ENCODE data around the gene EEFSEC.

Gene EEFSEC

DNA sequence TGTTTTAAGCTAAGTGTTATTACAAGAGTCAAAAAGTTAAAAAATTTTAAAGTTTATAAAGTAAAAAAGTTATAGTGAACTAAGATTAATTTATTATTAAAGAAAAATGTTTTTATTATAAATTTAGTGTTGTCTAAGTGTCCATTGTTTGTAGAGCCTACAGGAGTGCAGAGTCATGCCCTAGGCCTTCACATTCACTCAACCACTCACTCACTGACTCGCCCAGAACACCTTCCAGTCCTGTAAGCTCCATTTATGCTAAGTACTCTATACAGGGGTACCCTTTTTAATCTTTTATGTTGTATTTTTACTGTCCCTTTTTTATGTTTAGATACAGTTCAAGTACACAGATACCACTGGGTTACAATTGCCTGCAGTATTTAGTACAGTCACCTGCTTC lies 37.2 kb downstream of the EEFSEC start:
- TF ChIP-seq, protein P1, sequence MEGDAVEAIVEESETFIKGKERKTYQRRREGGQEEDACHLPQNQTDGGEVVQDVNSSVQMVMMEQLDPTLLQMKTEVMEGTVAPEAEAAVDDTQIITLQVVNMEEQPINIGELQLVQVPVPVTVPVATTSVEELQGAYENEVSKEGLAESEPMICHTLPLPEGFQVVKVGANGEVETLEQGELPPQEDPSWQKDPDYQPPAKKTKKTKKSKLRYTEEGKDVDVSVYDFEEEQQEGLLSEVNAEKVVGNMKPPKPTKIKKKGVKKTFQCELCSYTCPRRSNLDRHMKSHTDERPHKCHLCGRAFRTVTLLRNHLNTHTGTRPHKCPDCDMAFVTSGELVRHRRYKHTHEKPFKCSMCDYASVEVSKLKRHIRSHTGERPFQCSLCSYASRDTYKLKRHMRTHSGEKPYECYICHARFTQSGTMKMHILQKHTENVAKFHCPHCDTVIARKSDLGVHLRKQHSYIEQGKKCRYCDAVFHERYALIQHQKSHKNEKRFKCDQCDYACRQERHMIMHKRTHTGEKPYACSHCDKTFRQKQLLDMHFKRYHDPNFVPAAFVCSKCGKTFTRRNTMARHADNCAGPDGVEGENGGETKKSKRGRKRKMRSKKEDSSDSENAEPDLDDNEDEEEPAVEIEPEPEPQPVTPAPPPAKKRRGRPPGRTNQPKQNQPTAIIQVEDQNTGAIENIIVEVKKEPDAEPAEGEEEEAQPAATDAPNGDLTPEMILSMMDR (IDR thresholded peaks at IDR 0.05; ENCODE audit: low read depth, low read length) = no peak
- no peak for TF ChIP-seq POLR2A (IDR thresholded peaks at IDR 0.05; ENCODE audit: extremely low read depth, insufficient read length)
- no peak for TF ChIP-seq MYC (IDR thresholded peaks at IDR 0.05; ENCODE audit: low read depth, low read length)
- TF ChIP-seq, protein P2, sequence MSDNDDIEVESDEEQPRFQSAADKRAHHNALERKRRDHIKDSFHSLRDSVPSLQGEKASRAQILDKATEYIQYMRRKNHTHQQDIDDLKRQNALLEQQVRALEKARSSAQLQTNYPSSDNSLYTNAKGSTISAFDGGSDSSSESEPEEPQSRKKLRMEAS (IDR thresholded peaks at IDR 0.05; ENCODE audit: low read depth, low read length) = no peak
- DNase-seq (ENCODE audit: low read depth) = no peak
- no peak overlapping the region for H3K4me3 ChIP-seq (ENCODE audit: low read depth, low read length)

DNA sequence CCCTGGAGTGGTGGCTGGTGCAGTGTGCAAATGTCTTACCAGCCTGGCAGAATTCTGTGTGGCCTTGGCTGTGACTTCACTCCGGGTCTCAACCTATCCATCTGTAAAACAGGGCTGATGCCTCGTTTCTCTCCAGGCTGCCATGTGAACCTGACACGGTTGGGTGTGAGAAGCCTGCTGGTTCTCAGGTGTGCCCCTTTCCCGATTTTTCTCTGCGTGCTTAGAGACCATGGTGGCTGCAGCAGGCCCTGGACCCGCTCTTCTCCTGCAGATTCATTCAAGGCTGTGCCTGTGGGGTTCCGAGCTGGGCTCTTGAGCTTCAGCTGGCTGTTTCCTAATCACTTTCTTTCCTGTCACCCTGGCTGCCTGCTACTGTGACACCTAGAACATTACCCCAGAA lies 38.9 kb downstream of the EEFSEC start:
- TF ChIP-seq, protein P1 (IDR thresholded peaks at IDR 0.05; ENCODE audit: low read depth, low read length) = no peak
- TF ChIP-seq POLR2A (IDR thresholded peaks at IDR 0.05; ENCODE audit: extremely low read depth, insufficient read length) = no peak
- TF ChIP-seq, protein P2 (IDR thresholded peaks at IDR 0.05; ENCODE audit: low read depth, low read length) = no peak
- no peak for TF ChIP-seq MYC (IDR thresholded peaks at IDR 0.05; ENCODE audit: low read depth, low read length)
- no peak for DNase-seq (ENCODE audit: low read depth)
- no peak overlapping the region for H3K4me3 ChIP-seq (ENCODE audit: low read depth, low read length)

DNA sequence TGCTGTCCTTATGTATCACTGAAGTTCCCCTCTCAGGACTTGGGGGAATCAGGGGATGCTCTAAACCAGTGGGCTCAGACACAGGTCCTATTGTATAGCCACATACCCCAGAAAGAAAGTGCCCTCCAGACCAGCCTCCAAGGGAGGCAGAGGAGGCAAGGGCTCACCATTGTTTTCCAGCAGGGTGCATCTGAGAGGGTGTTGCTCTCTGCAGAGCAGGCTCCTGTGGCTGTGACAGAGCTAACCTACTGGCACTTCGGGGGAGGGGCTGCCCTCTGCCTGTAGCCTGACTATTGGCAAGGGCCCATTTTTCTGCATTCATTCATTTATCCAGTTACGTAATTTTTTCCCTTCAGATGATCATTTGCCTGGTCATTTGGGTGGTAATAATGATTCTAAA lies 39.9 kb downstream of the EEFSEC start:
- no peak overlapping the region for H3K4me3 ChIP-seq (ENCODE audit: low read depth, low read length)
- DNase-seq (ENCODE audit: low read depth) = no peak
- TF ChIP-seq POLR2A (IDR thresholded peaks at IDR 0.05; ENCODE audit: extremely low read depth, insufficient read length) = no peak
- TF ChIP-seq, protein P2 (IDR thresholded peaks at IDR 0.05; ENCODE audit: low read depth, low read length) = no peak
- TF ChIP-seq MYC (IDR thresholded peaks at IDR 0.05; ENCODE audit: low read depth, low read length) = no peak
- TF ChIP-seq, protein P1 (IDR thresholded peaks at IDR 0.05; ENCODE audit: low read depth, low read length) = no peak

DNA sequence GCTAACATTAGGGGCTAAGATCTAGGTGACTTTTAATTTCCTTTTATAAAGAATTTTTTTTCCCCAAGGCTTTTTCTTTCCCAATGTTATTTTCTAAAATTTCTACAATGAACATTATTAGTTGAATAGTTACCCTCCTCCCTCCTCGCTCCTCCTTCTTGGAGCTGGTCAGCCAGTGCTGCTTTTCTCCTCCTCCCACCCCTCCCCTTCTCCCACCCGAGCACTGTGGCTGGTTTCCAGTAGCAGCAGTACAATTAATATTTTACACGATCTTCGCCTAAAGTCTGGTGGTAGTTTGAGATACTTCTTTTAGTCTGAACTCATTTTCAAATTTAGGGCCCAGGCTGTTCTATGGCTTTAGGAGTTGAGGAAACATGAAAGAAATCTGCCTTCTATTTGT lies 41.6 kb downstream of the EEFSEC start:
- DNase-seq (ENCODE audit: low read depth) = no peak
- H3K4me3 ChIP-seq (ENCODE audit: low read depth, low read length) = no peak overlapping the region
- TF ChIP-seq, protein P1 (IDR thresholded peaks at IDR 0.05; ENCODE audit: low read depth, low read length) = no peak
- TF ChIP-seq MYC (IDR thresholded peaks at IDR 0.05; ENCODE audit: low read depth, low read length) (no peak), POLR2A (IDR thresholded peaks at IDR 0.05; ENCODE audit: extremely low read depth, insufficient read length) (no peak)
- TF ChIP-seq, protein P2 (IDR thresholded peaks at IDR 0.05; ENCODE audit: low read depth, low read length) = no peak

DNA sequence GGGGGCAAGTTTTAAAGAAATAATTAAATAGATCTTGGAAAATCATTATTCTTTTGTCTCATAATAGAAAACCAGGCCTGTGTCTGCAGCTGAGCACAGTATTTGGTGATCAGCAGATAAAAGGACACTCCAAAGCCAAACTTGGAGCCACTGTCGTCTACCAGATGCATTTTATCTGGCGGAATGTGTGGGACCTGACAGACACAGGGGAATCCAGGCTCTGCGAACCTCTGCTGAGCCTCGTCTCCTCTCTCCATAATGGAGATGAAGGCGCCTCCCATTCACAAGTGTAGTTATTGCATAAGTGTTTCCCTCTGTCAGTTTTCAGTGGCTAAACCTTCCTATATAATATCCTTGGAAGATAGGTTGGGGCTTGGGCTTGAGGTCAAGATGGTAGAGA lies 42.1 kb downstream of the EEFSEC start:
- TF ChIP-seq, protein P2 (IDR thresholded peaks at IDR 0.05; ENCODE audit: low read depth, low read length) = no peak
- TF ChIP-seq, protein P1 (IDR thresholded peaks at IDR 0.05; ENCODE audit: low read depth, low read length) = no peak
- no peak for TF ChIP-seq MYC (IDR thresholded peaks at IDR 0.05; ENCODE audit: low read depth, low read length)
- TF ChIP-seq POLR2A (IDR thresholded peaks at IDR 0.05; ENCODE audit: extremely low read depth, insufficient read length) = no peak
- no peak overlapping the region for H3K4me3 ChIP-seq (ENCODE audit: low read depth, low read length)
- no peak for DNase-seq (ENCODE audit: low read depth)

DNA sequence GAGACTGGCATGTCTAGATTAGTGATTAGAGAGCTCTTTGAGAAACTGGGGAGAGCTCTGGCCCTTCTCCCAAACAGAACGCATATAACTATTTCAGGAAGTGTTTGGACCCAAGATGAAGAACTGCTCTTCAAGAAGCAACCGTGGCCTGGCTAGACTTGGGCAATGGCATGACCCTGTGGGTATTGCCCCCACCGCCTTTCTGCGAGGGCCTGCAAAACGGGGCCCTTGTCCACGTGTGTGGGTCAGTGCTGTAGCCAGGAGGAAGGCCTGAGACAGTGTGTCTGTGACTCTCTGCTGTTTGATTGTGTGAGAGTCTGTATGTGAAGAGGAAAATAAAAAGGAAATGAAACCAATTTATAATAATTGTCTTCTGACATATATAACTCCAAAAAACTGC lies 42.5 kb downstream of the EEFSEC start:
- TF ChIP-seq, protein P1 (IDR thresholded peaks at IDR 0.05; ENCODE audit: low read depth, low read length) = no peak
- no peak for TF ChIP-seq POLR2A (IDR thresholded peaks at IDR 0.05; ENCODE audit: extremely low read depth, insufficient read length)
- no peak overlapping the region for H3K4me3 ChIP-seq (ENCODE audit: low read depth, low read length)
- DNase-seq (ENCODE audit: low read depth) = no peak

Measured in NB4 (cell line).